ENCODE measurements around the gene TRIM29. TPM values are rescaled to one million over a fixed set of nuclear protein-coding genes. Genes with fewer than 3 reads are reported as not detected.
A peak's percentile ranks its signal among the peaks of the same experiment; 100 is the strongest.

The TRIM29 gene
- total and polyA plus RNA-seq, 9 of the 15 experiments (the other 6 are each of a cell fraction or from before 2014, with no cell fraction given): 0.08 to 1.4 (median 0.42) TPM; not detected in 2

DNA sequence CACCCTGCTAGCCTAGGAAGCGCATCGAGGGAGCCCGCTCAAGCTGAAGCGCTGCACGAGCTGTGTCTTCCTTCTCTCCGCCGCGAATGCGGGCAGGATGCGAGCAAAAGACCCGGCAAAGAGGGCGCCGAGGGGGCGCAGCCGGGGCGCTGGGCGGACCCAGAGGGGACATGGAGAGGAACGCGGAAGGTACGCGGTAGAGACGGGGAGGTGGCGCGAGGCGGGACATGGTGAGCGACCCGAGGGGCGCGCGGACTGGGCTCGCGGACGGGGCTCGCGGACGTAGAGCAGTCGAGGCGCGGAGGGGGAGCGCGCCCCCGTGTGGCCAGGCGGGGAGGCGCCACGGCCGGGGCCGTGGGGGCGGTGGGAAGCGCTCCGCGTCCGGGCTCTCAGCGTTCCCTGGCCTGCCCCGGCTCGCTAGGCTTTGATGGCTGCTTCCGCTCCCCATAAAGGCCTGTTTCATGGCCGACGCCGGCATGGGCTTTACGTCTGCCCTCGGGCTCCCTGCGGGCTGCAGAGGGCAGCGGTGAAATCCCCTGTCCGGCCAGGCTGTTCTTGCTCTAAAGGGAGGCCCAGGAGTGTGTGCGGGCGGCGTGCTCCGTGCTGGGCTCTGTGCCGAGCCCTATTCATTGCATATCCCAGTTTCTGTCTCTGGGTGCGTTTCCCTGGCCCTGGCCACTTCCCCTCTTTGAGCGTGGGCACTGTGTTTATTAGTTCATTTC lies 31.2 kb upstream of the TRIM29 start (continued):
- TF ChIP-seq, protein P1, sequence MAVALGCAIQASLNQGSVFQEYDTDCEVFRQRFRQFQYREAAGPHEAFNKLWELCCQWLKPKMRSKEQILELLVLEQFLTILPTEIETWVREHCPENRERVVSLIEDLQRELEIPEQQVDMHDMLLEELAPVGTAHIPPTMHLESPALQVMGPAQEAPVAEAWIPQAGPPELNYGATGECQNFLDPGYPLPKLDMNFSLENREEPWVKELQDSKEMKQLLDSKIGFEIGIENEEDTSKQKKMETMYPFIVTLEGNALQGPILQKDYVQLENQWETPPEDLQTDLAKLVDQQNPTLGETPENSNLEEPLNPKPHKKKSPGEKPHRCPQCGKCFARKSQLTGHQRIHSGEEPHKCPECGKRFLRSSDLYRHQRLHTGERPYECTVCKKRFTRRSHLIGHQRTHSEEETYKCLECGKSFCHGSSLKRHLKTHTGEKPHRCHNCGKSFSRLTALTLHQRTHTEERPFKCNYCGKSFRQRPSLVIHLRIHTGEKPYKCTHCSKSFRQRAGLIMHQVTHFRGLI (CRISPR knock-in tag; IDR thresholded peaks at IDR 0.05): no peak
- TF ChIP-seq CSDE1 (IDR thresholded peaks at IDR 0.05): no peak
- no peak for TF ChIP-seq ZBTB8A (IDR thresholded peaks at IDR 0.05; ENCODE audit: partially characterized antibody)
- TF ChIP-seq SIRT6 (IDR thresholded peaks at IDR 0.05; ENCODE audit: low read depth, low read length): no peak
- no peak for TF ChIP-seq TAF15 (IDR thresholded peaks at IDR 0.05; ENCODE audit: low read depth, low read length)
- TF ChIP-seq XRCC3 (IDR thresholded peaks at IDR 0.05): no peak
- TF ChIP-seq EHMT2 (IDR thresholded peaks at IDR 0.05): no peak
- no peak for TF ChIP-seq RBM17 (IDR thresholded peaks at IDR 0.05; ENCODE audit: borderline replicate concordance, low read depth, low read length)
- TF ChIP-seq, protein P2, sequence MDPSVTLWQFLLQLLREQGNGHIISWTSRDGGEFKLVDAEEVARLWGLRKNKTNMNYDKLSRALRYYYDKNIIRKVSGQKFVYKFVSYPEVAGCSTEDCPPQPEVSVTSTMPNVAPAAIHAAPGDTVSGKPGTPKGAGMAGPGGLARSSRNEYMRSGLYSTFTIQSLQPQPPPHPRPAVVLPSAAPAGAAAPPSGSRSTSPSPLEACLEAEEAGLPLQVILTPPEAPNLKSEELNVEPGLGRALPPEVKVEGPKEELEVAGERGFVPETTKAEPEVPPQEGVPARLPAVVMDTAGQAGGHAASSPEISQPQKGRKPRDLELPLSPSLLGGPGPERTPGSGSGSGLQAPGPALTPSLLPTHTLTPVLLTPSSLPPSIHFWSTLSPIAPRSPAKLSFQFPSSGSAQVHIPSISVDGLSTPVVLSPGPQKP (CRISPR knock-in tag; IDR thresholded peaks at IDR 0.05): 0 out of 2 replicates have a peak, but pooled peaks have one; percentile 41
- TF ChIP-seq, protein P3, sequence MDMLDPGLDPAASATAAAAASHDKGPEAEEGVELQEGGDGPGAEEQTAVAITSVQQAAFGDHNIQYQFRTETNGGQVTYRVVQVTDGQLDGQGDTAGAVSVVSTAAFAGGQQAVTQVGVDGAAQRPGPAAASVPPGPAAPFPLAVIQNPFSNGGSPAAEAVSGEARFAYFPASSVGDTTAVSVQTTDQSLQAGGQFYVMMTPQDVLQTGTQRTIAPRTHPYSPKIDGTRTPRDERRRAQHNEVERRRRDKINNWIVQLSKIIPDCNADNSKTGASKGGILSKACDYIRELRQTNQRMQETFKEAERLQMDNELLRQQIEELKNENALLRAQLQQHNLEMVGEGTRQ (CRISPR knock-in tag; IDR thresholded peaks at IDR 0.05): no peak
- no peak for TF ChIP-seq TAF1 (IDR thresholded peaks at IDR 0.05; ENCODE audit: control insufficient read depth, extremely low read depth, insufficient read depth, low read length, severe bottlenecking)
- TF ChIP-seq, protein P4, sequence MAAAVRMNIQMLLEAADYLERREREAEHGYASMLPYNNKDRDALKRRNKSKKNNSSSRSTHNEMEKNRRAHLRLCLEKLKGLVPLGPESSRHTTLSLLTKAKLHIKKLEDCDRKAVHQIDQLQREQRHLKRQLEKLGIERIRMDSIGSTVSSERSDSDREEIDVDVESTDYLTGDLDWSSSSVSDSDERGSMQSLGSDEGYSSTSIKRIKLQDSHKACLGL (CRISPR knock-in tag; IDR thresholded peaks at IDR 0.05; ENCODE audit: borderline replicate concordance, poor library complexity, severe bottlenecking): no peak
- TF ChIP-seq, protein P5, sequence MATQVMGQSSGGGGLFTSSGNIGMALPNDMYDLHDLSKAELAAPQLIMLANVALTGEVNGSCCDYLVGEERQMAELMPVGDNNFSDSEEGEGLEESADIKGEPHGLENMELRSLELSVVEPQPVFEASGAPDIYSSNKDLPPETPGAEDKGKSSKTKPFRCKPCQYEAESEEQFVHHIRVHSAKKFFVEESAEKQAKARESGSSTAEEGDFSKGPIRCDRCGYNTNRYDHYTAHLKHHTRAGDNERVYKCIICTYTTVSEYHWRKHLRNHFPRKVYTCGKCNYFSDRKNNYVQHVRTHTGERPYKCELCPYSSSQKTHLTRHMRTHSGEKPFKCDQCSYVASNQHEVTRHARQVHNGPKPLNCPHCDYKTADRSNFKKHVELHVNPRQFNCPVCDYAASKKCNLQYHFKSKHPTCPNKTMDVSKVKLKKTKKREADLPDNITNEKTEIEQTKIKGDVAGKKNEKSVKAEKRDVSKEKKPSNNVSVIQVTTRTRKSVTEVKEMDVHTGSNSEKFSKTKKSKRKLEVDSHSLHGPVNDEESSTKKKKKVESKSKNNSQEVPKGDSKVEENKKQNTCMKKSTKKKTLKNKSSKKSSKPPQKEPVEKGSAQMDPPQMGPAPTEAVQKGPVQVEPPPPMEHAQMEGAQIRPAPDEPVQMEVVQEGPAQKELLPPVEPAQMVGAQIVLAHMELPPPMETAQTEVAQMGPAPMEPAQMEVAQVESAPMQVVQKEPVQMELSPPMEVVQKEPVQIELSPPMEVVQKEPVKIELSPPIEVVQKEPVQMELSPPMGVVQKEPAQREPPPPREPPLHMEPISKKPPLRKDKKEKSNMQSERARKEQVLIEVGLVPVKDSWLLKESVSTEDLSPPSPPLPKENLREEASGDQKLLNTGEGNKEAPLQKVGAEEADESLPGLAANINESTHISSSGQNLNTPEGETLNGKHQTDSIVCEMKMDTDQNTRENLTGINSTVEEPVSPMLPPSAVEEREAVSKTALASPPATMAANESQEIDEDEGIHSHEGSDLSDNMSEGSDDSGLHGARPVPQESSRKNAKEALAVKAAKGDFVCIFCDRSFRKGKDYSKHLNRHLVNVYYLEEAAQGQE (IDR thresholded peaks at IDR 0.05; ENCODE audit: borderline replicate concordance): peak; percentile 33; the same call in 1 of the 2 replicates
- TF ChIP-seq, protein P5 (CRISPR knock-in tag; IDR thresholded peaks at IDR 0.05; ENCODE audit: low read depth): no peak
